ENCODE data around the gene NT5C1A.

The NT5C1A gene

GRCh38 chr1:39689214-39689613 lies 17.3 kb upstream of the NT5C1A start:
- DNase-seq: no peak

- DNase-seq: no peak
These were observed 16.8 kb upstream of the NT5C1A start for GRCh38 chr1:39688706-39689105.

- no peak for DNase-seq
These were observed 15.3 kb upstream of the NT5C1A start for GRCh38 chr1:39687243-39687642.

GRCh38 chr1:39685071-39685470 lies 13.2 kb upstream of the NT5C1A start:
- no peak for DNase-seq

- no peak for DNase-seq
These were observed 12.4 kb upstream of the NT5C1A start for GRCh38 chr1:39684313-39684664.

- peak; percentile 34 for DNase-seq
These were observed 11.8 kb upstream of the NT5C1A start for GRCh38 chr1:39683591-39684312.

GRCh38 chr1:39681999-39682398 lies 10.1 kb upstream of the NT5C1A start:
- DNase-seq: no peak

- DNase-seq: no peak
These were observed 9.4 kb upstream of the NT5C1A start for GRCh38 chr1:39681294-39681693.

- no peak for DNase-seq
These were observed 8.8 kb upstream of the NT5C1A start for GRCh38 chr1:39680751-39681150.

- DNase-seq: no peak
These were observed 7.9 kb upstream of the NT5C1A start for GRCh38 chr1:39679821-39680220.

- no peak for DNase-seq
These were observed 7.0 kb upstream of the NT5C1A start for GRCh38 chr1:39678889-39679288.

GRCh38 chr1:39677645-39678044 lies 5.7 kb upstream of the NT5C1A start:
- no peak for DNase-seq

- no peak for DNase-seq
These were observed 5.1 kb upstream of the NT5C1A start for GRCh38 chr1:39676948-39677548.

GRCh38 chr1:39675220-39675619 lies 3.3 kb upstream of the NT5C1A start:
- DNase-seq: no peak

GRCh38 chr1:39673215-39673614 lies 1.3 kb upstream of the NT5C1A start:
- no peak for DNase-seq

- no peak for DNase-seq
These were observed 642 bp upstream of the NT5C1A start for GRCh38 chr1:39672551-39672947.

- no peak for DNase-seq
These were observed 494 bp downstream of the NT5C1A start for GRCh38 chr1:39671433-39671792.

GRCh38 chr1:39670689-39671088 lies 1.2 kb downstream of the NT5C1A start:
- no peak for DNase-seq

- DNase-seq: no peak
These were observed 3.0 kb downstream of the NT5C1A start for GRCh38 chr1:39668894-39669293.

- no peak for DNase-seq
These were observed 3.8 kb downstream of the NT5C1A start for GRCh38 chr1:39668111-39668510.

- DNase-seq: peak; percentile 47
These were observed 5.1 kb downstream of the NT5C1A start for GRCh38 chr1:39666772-39667171.

GRCh38 chr1:39663559-39663958 lies 8.3 kb downstream of the NT5C1A start:
- DNase-seq: no peak

GRCh38 chr1:39662861-39663260 lies 9.0 kb downstream of the NT5C1A start:
- no peak for DNase-seq

- no peak for DNase-seq
These were observed 12.4 kb downstream of the NT5C1A start for GRCh38 chr1:39659538-39659937.

- no peak for DNase-seq
These were observed 12.8 kb downstream of the NT5C1A start for GRCh38 chr1:39659110-39659509.
